Measurements from ENCODE around the gene IL19.

DNA sequence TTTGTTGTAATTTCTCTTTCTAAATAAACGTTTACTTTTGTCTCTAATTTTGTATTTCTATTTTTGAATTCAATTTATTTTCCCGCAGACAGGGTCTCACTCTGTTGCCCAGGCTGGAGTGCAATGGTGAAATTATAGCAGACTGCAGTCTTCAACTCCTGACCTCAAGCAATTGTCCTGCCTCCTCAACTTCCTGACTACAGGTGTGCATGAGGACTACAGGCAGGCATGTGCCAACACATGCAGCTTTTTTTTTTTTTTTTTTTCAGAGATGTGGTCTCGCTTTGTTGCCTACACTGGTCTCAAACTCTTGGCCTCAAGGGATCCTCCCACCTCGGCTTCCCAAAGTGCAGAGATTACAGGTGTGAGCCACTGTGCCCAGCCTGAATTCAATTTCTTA is 58.2 kb downstream of the IL19 start:
- TF ChIP-seq, protein P1, sequence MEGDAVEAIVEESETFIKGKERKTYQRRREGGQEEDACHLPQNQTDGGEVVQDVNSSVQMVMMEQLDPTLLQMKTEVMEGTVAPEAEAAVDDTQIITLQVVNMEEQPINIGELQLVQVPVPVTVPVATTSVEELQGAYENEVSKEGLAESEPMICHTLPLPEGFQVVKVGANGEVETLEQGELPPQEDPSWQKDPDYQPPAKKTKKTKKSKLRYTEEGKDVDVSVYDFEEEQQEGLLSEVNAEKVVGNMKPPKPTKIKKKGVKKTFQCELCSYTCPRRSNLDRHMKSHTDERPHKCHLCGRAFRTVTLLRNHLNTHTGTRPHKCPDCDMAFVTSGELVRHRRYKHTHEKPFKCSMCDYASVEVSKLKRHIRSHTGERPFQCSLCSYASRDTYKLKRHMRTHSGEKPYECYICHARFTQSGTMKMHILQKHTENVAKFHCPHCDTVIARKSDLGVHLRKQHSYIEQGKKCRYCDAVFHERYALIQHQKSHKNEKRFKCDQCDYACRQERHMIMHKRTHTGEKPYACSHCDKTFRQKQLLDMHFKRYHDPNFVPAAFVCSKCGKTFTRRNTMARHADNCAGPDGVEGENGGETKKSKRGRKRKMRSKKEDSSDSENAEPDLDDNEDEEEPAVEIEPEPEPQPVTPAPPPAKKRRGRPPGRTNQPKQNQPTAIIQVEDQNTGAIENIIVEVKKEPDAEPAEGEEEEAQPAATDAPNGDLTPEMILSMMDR (IDR thresholded peaks at IDR 0.05), result peak in 2 of 6 experiments; percentile 3 to 6
- no peak for TF ChIP-seq POLR2A (IDR thresholded peaks at IDR 0.05)

Data from Peyer's patch (tissue), 4 donors.